HEK293 (cell line): ENCODE measurements around the gene ARG2.

Source experiments
- CTCF ChIA-PET: fragments of 350-600 bp; formaldehyde crosslinking; extraction: SDS; loops from one replicate; lab custom pipeline; 2021; ENCODE audit warnings: antibody characterized with exemption; lab: Yijun Ruan, JAX
- POLR2A ChIA-PET: fragments of 300-600 bp; formaldehyde crosslinking; extraction: SDS; loops from one replicate; lab custom pipeline; 2020; ENCODE audit warnings: antibody characterized with exemption, inconsistent platforms; lab: Yijun Ruan, JAX
- H3K27ac ChIP-seq: fragments of 200-500 bp; sonication (Bioruptor generic); 2 replicates; pipeline ENCODE4 v1.5.1; 2014; ENCODE audit warnings: low read depth, low read length, control low read depth, inconsistent platforms; ENCODE audit errors: extremely low read depth
- H3K36me3 ChIP-seq, 2 experiments: fragments of 200-500 bp in 1 of 2; sonication (Bioruptor generic) in 1 of 2; 1 replicate in 1 of 2; 2 replicates in 1 of 2; pipeline ENCODE4 v1.5.1; 2014 to 2017; ENCODE audit warnings: inconsistent platforms in 2 of 2, low read length in 2 of 2; ENCODE audit not compliant: control insufficient read depth in 2 of 2, insufficient read depth in 1 of 2
- H3K4me1 ChIP-seq: fragments of 200-500 bp; sonication (Bioruptor generic); 2 replicates; pipeline ENCODE4 v1.5.1; 2014; ENCODE audit warnings: mild to moderate bottlenecking, low read length, inconsistent platforms; ENCODE audit not compliant: control insufficient read depth, insufficient read depth
- H3K4me3 ChIP-seq: 2 replicates; pipeline ENCODE4 v1.5.1; 2011; ENCODE audit warnings: low read depth, mild to moderate bottlenecking, control low read depth, low read length, moderate library complexity
- H3K9me3 ChIP-seq: fragments of 200-500 bp; sonication (Bioruptor generic); 2 replicates; pipeline ENCODE4 v1.5.1; 2014; ENCODE audit warnings: low read depth, low read length, inconsistent platforms; ENCODE audit not compliant: control insufficient read depth, insufficient read depth
- BCL11A ChIP-seq: fragments of 450-650 bp; formaldehyde crosslinking; IDR thresholded peaks from 2 replicates; pipeline ENCODE4 v1.5.1; 2016; ENCODE audit warnings: low read depth, missing biosample characterization, missing genetic modification characterization
- SALL2 ChIP-seq: fragments of 450-650 bp; formaldehyde crosslinking; IDR thresholded peaks from 2 replicates; pipeline ENCODE4 v1.5.0; 2017; ENCODE audit warnings: missing biosample characterization, mild to moderate bottlenecking, missing genetic modification characterization, borderline replicate concordance
- SP3 ChIP-seq: fragments of 450-650 bp; formaldehyde crosslinking; IDR thresholded peaks from 2 replicates; pipeline ENCODE4 v1.5.1; 2016; ENCODE audit warnings: missing biosample characterization, missing genetic modification characterization
- ZBTB1 ChIP-seq: fragments of 450-650 bp; formaldehyde crosslinking; IDR thresholded peaks from 2 replicates; pipeline ENCODE4 v1.5.1; 2016; ENCODE audit warnings: missing biosample characterization, missing genetic modification characterization
- ZEB2 ChIP-seq: fragments of 450-650 bp; formaldehyde crosslinking; IDR thresholded peaks from 2 replicates; pipeline ENCODE4 v1.5.1; 2016; ENCODE audit warnings: missing biosample characterization, missing genetic modification characterization
- ZFHX2 ChIP-seq: fragments of 450-650 bp; formaldehyde crosslinking; conservative IDR thresholded peaks from 2 replicates; pipeline ENCODE4 v1.5.1; 2016; ENCODE audit warnings: missing biosample characterization, missing genetic modification characterization
- ZIC2 ChIP-seq: fragments of 450-650 bp; formaldehyde crosslinking; IDR thresholded peaks from 2 replicates; pipeline ENCODE4 v1.5.1; 2016; ENCODE audit warnings: missing biosample characterization, missing genetic modification characterization
- ZNF121 ChIP-seq: fragments of 450-650 bp; formaldehyde crosslinking; IDR thresholded peaks from 2 replicates; pipeline ENCODE4 v1.5.1; 2016; ENCODE audit warnings: missing biosample characterization, missing genetic modification characterization
- ZNF146 ChIP-seq: fragments of 450-650 bp; formaldehyde crosslinking; IDR thresholded peaks from 2 replicates; pipeline ENCODE4 v1.5.1; 2016; ENCODE audit warnings: missing biosample characterization, missing genetic modification characterization
- ZNF202 ChIP-seq: fragments of 450-650 bp; formaldehyde crosslinking; IDR thresholded peaks from 2 replicates; pipeline ENCODE4 v1.5.1; 2016; ENCODE audit warnings: missing biosample characterization, missing genetic modification characterization, borderline replicate concordance
- ZNF266 ChIP-seq: fragments of 450-650 bp; formaldehyde crosslinking; IDR thresholded peaks from 2 replicates; pipeline ENCODE4 v1.5.1; 2016; ENCODE audit warnings: missing biosample characterization, missing genetic modification characterization, low read depth
- ZNF292 ChIP-seq: fragments of 450-650 bp; formaldehyde crosslinking; IDR thresholded peaks from 2 replicates; pipeline ENCODE4 v1.5.1; 2016; ENCODE audit warnings: low read depth, missing biosample characterization, missing genetic modification characterization, borderline replicate concordance
- ZNF324 ChIP-seq: fragments of 450-650 bp; formaldehyde crosslinking; IDR thresholded peaks from 2 replicates; pipeline ENCODE4 v1.5.1; 2016; ENCODE audit warnings: missing biosample characterization, missing genetic modification characterization
- ZNF354C ChIP-seq: fragments of 450-650 bp; formaldehyde crosslinking; IDR thresholded peaks from 2 replicates; pipeline ENCODE4 v1.5.1; 2016; ENCODE audit warnings: missing biosample characterization, missing genetic modification characterization, low read depth, borderline replicate concordance
- ZNF366 ChIP-seq: fragments of 450-650 bp; formaldehyde crosslinking; conservative IDR thresholded peaks from 2 replicates; pipeline ENCODE4 v1.5.1; 2016; ENCODE audit warnings: missing biosample characterization, missing genetic modification characterization
- ZNF391 ChIP-seq: fragments of 450-650 bp; formaldehyde crosslinking; IDR thresholded peaks from 2 replicates; pipeline ENCODE4 v1.5.1; 2016; ENCODE audit warnings: low read depth, missing biosample characterization, missing genetic modification characterization, borderline replicate concordance
- ZNF394 ChIP-seq: fragments of 450-650 bp; formaldehyde crosslinking; IDR thresholded peaks from 2 replicates; pipeline ENCODE4 v1.5.1; 2016; ENCODE audit warnings: missing biosample characterization, missing genetic modification characterization, mild to moderate bottlenecking, moderate library complexity, borderline replicate concordance
- ZNF623 ChIP-seq: fragments of 450-650 bp; formaldehyde crosslinking; IDR thresholded peaks from 2 replicates; pipeline ENCODE4 v1.5.1; 2016; ENCODE audit warnings: missing biosample characterization, missing genetic modification characterization
- ZNF626 ChIP-seq: fragments of 450-650 bp; sonication (Bioruptor Pico); formaldehyde crosslinking; IDR thresholded peaks from 2 replicates; pipeline ENCODE4 v1.5.1; 2018; ENCODE audit warnings: missing biosample characterization, missing genetic modification characterization, inconsistent platforms
- ZNF658 ChIP-seq: fragments of 450-650 bp; formaldehyde crosslinking; IDR thresholded peaks from 2 replicates; pipeline ENCODE4; 2016; ENCODE audit warnings: missing biosample characterization, missing genetic modification characterization
- ZNF837 ChIP-seq: fragments of 450-650 bp; formaldehyde crosslinking; IDR thresholded peaks from 2 replicates; pipeline ENCODE4 v1.5.1; 2016; ENCODE audit warnings: missing biosample characterization, missing genetic modification characterization
- TF ChIP-seq, protein P1 (sequence below): fragments of 450-650 bp; formaldehyde crosslinking; IDR thresholded peaks from 2 replicates; pipeline ENCODE4 v1.5.1; 2016; ENCODE audit warnings: missing biosample characterization, missing genetic modification characterization
- TF ChIP-seq, protein P2 (sequence below): fragments of 450-650 bp; formaldehyde crosslinking; optimal IDR thresholded peaks from 2 replicates; pipeline ENCODE3; 2016; ENCODE audit warnings: missing biosample characterization, mild to moderate bottlenecking, missing genetic modification characterization
- TF ChIP-seq, protein P3 (sequence below): fragments of 450-650 bp; formaldehyde crosslinking; IDR thresholded peaks from 2 replicates; pipeline ENCODE4 v1.5.1; 2016; ENCODE audit warnings: missing biosample characterization, missing genetic modification characterization
- TF ChIP-seq, protein P4 (sequence below): fragments of 450-650 bp; formaldehyde crosslinking; IDR thresholded peaks from 2 replicates; pipeline ENCODE4 v1.5.1; 2016; ENCODE audit warnings: missing biosample characterization, missing genetic modification characterization, borderline replicate concordance
- TF ChIP-seq, protein P5 (sequence below): fragments of 450-650 bp; formaldehyde crosslinking; IDR thresholded peaks from 2 replicates; pipeline ENCODE4 v1.5.1; 2017; ENCODE audit warnings: missing biosample characterization, missing genetic modification characterization

Gene ARG2

DNA sequence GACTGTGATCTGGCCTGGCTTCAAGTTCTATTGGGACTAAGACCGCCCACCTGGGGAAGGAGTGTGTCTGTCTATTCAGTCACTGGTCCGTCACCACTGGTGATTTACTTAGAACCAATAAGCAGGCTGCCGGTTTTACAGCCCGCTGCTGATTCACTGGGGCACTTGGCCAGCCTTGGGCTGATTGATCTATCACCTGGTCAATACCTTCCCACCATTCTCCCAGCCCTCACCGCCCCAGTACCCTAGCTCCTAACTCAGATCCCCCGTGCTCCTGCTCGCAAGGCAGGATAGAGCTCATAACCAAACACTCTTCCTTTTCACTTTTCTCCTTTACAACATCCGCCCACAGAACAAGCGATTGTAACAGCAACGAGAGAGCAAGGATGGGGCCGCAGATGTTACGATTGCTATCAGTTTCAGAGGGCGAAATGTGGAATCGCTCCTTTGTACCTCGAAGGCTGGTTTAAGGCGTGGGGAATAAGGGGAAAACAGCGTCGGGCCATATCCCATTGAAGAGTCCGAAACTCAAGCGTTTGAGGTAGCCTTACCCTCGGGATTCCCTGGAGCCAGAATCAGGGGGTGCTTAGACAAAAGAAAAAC, 75.2 kb downstream of the ARG2 start:
- CTCF ChIA-PET: interaction anchor here (0.7 to 3.9 kb wide), 7 partner anchors 8 to 268 kb away, joined by 3 to 25 read pairs (median 4); no protein-coding TSS in a partner anchor
- Histone ChIP-seq H3K4me1 (peaks cover 5% of the 10 kb centered on the region; the same call in 1 of the 2 replicates), H3K4me3 (peak overlapping the region; percentile 89), H3K27ac (peak overlapping the region; percentile 64), H3K36me3 (peaks cover 23 to 37% of the 10 kb centered on the region in 2 experiments), H3K9me3 (no peaks in the 10 kb centered on the region)
- POLR2A ChIA-PET: interaction anchor here (1.0 to 2.4 kb wide), 13 partner anchors 9 to 335 kb away, joined by 3 to 15 read pairs (median 8); partner anchors contain the start of genes ARG2, ATP6V1D, EIF2S1 and PIGH
- TF ChIP-seq, protein P1, sequence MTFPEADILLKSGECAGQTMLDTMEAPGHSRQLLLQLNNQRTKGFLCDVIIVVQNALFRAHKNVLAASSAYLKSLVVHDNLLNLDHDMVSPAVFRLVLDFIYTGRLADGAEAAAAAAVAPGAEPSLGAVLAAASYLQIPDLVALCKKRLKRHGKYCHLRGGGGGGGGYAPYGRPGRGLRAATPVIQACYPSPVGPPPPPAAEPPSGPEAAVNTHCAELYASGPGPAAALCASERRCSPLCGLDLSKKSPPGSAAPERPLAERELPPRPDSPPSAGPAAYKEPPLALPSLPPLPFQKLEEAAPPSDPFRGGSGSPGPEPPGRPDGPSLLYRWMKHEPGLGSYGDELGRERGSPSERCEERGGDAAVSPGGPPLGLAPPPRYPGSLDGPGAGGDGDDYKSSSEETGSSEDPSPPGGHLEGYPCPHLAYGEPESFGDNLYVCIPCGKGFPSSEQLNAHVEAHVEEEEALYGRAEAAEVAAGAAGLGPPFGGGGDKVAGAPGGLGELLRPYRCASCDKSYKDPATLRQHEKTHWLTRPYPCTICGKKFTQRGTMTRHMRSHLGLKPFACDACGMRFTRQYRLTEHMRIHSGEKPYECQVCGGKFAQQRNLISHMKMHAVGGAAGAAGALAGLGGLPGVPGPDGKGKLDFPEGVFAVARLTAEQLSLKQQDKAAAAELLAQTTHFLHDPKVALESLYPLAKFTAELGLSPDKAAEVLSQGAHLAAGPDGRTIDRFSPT (tag by site-specific recombination): no peak
- TF ChIP-seq ZNF626 (tag by site-specific recombination) (no peak), ZNF366 (peak; percentile 49), ZNF837 (no peak), ZNF354C (tag by site-specific recombination) (no peak), ZNF391 (tag by site-specific recombination) (no peak), ZNF146 (tag by site-specific recombination) (no peak), ZEB2 (tag by site-specific recombination) (peak; percentile 43; the same call in 1 of the 2 replicates), ZNF266 (tag by site-specific recombination) (no peak), ZNF121 (no peak), ZNF623 (tag by site-specific recombination) (no peak), ZNF658 (tag by site-specific recombination) (no peak), SP3 (tag by site-specific recombination) (no peak), ZNF394 (tag by site-specific recombination) (no peak), ZIC2 (tag by site-specific recombination) (no peak), ZNF292 (no peak), ZNF202 (tag by site-specific recombination) (no peak), SALL2 (no peak), ZNF324 (tag by site-specific recombination) (no peak), ZFHX2 (peak; percentile 58; the same call in 1 of the 2 replicates), BCL11A (peak; percentile 35; the same call in 1 of the 2 replicates), ZBTB1 (no peak)
- TF ChIP-seq, protein P2, sequence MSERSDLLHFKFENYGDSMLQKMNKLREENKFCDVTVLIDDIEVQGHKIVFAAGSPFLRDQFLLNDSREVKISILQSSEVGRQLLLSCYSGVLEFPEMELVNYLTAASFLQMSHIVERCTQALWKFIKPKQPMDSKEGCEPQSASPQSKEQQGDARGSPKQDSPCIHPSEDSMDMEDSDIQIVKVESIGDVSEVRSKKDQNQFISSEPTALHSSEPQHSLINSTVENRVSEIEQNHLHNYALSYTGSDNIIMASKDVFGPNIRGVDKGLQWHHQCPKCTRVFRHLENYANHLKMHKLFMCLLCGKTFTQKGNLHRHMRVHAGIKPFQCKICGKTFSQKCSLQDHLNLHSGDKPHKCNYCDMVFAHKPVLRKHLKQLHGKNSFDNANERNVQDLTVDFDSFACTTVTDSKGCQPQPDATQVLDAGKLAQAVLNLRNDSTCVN: no peak
- TF ChIP-seq, protein P3, sequence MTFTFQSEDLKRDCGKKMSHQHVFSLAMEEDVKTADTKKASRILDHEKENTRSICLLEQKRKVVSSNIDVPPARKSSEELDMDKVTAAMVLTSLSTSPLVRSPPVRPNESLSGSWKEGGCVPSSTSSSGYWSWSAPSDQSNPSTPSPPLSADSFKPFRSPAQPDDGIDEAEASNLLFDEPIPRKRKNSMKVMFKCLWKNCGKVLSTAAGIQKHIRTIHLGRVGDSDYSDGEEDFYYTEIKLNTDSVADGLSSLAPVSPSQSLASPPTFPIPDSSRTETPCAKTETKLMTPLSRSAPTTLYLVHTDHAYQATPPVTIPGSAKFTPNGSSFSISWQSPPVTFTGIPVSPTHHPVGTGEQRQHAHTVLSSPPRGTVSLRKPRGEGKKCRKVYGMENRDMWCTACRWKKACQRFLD (tag by site-specific recombination): no peak
- TF ChIP-seq, protein P4, sequence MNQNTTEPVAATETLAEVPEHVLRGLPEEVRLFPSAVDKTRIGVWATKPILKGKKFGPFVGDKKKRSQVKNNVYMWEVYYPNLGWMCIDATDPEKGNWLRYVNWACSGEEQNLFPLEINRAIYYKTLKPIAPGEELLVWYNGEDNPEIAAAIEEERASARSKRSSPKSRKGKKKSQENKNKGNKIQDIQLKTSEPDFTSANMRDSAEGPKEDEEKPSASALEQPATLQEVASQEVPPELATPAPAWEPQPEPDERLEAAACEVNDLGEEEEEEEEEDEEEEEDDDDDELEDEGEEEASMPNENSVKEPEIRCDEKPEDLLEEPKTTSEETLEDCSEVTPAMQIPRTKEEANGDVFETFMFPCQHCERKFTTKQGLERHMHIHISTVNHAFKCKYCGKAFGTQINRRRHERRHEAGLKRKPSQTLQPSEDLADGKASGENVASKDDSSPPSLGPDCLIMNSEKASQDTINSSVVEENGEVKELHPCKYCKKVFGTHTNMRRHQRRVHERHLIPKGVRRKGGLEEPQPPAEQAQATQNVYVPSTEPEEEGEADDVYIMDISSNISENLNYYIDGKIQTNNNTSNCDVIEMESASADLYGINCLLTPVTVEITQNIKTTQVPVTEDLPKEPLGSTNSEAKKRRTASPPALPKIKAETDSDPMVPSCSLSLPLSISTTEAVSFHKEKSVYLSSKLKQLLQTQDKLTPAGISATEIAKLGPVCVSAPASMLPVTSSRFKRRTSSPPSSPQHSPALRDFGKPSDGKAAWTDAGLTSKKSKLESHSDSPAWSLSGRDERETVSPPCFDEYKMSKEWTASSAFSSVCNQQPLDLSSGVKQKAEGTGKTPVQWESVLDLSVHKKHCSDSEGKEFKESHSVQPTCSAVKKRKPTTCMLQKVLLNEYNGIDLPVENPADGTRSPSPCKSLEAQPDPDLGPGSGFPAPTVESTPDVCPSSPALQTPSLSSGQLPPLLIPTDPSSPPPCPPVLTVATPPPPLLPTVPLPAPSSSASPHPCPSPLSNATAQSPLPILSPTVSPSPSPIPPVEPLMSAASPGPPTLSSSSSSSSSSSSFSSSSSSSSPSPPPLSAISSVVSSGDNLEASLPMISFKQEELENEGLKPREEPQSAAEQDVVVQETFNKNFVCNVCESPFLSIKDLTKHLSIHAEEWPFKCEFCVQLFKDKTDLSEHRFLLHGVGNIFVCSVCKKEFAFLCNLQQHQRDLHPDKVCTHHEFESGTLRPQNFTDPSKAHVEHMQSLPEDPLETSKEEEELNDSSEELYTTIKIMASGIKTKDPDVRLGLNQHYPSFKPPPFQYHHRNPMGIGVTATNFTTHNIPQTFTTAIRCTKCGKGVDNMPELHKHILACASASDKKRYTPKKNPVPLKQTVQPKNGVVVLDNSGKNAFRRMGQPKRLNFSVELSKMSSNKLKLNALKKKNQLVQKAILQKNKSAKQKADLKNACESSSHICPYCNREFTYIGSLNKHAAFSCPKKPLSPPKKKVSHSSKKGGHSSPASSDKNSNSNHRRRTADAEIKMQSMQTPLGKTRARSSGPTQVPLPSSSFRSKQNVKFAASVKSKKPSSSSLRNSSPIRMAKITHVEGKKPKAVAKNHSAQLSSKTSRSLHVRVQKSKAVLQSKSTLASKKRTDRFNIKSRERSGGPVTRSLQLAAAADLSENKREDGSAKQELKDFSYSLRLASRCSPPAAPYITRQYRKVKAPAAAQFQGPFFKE (tag by site-specific recombination): no peak
- TF ChIP-seq, protein P5, sequence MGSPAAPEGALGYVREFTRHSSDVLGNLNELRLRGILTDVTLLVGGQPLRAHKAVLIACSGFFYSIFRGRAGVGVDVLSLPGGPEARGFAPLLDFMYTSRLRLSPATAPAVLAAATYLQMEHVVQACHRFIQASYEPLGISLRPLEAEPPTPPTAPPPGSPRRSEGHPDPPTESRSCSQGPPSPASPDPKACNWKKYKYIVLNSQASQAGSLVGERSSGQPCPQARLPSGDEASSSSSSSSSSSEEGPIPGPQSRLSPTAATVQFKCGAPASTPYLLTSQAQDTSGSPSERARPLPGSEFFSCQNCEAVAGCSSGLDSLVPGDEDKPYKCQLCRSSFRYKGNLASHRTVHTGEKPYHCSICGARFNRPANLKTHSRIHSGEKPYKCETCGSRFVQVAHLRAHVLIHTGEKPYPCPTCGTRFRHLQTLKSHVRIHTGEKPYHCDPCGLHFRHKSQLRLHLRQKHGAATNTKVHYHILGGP (tag by site-specific recombination): no peak
